ENCODE results near the gene HES1.
A peak's percentile ranks its signal among the peaks of the same experiment; 100 is the strongest.
"Not testable (repeated sequence)": the region's sequence is repeated elsewhere in the genome, so short reads cannot be mapped to it uniquely, and the experiment has no call there.

Gene HES1

GRCh38 chr3:194141415-194142155 is 5.6 kb downstream of the HES1 start:
- peak; percentile 75 for DNase-seq (ENCODE audit: low read depth)

DNA sequence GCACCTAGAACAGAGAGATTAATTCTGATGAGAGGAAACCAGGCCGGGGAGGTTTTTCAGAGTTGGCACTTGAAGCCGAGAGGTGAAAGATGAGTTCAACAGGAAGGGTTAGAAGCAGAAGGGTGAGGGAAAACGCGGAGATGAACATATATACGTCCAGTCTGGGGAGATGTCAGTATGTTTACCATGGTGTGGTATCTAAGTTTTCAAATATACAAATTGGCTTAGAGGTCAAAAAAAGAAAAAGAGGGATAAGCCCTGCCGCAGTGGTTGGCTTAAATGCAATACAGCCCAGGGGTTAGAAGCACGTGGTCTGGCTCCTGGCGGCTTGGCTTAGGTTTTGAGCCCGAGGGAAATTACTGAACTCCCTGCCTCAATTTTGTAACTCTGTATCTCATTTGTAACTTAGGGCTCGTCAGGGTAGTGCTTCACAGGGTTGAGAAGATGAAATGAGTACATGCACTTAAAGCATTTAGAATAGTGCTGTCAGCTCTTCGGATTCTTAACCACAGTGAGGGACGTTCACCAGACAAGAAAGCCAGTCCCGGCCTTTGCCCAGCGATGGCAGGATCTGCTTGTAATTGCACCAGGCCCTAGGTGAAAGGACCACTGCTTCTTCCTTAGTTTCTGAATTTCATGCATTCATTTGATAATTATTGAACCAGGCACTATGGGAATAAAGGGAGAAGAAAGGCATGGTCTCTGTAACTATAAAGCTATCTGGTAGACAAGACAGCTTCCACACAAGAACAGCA is 6.4 kb downstream of the HES1 start:
- DNase-seq (ENCODE audit: low read depth): no peak

DNA sequence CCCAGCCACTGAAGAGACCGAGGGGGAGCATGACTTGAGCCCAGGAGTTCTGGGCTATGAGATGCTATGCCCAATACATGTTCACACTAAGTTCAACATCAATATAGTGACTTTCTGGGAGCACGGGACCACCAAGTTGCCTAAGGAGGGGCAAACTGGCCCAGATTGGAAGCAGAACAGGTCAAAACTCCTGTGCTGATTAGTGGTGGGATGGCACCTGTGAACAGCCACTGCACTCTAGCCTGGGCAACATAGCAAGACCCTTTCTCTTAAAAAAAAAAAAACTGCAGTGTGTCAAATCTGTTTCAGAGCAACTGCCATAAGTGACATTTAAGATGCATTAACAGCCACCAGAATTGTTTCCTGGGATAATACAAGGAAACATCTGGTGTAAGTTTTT is 9.8 kb downstream of the HES1 start:
- no peak for DNase-seq (ENCODE audit: low read depth)

- DNase-seq (ENCODE audit: low read depth): no peak
These were observed 11.7 kb downstream of the HES1 start for GRCh38 chr3:194147679-194148078.

GRCh38 chr3:194148383-194148782 is 12.4 kb downstream of the HES1 start:
- no peak for DNase-seq (ENCODE audit: low read depth)

GRCh38 chr3:194150252-194150934 is 14.4 kb downstream of the HES1 start:
- DNase-seq (ENCODE audit: low read depth): no peak

DNA sequence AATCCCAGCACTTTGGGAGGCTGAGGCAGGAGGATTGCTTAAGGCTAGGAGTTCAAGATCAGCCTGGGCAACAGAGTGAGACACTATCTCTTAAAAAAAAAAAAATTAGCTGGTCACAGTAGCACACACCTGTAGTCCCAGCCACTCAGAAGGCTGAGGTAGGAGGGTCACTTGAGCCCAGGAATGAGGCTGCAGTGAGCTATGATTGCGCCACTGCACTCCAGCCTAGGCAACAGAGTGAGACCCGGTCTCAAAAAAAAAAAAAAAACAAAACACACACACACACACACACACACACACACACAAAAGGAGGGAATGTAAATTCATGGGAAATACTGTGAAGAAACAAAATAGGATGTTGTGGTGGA is 15.0 kb downstream of the HES1 start:
- not testable (repeated sequence) for DNase-seq (ENCODE audit: low read depth)

DNA sequence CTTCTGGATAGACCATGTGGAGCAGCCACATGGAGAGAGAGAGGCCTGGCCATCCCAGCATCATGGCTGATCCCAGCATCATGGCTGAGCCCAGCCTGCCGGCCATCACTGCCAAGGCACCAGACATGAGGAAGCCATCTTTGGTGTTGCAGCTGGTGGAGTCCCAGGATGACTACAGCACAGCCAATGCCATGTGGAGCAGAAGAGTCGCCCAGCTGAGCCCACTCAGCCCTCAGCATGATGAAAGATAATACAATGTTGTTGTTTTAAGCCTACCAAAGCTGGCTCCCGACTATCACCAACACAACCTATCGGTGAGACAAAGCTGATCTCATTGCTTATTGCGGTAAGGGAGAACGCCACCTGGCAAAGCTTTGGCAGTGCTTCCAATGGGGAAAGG is 18.4 kb downstream of the HES1 start:
- no peak for DNase-seq (ENCODE audit: low read depth)

DNA sequence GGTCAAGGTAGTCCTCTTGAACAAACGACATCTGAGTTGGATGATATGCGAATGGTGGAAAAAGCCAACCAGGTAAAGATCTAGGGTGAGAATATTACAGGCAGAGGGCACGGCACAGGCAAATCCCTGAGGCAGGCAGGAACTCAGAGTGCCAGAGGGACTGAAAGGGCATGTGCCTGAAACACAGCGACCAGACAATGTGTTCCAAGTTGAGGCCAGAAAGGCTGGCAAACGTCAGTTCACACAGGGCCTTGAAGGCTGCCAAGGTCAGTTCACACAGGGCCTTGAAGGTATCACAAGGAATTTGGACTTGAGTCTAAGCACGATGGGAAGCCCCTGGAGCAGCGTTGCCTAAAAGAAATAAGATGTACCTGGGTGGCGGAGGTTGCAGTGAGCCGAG is 20.1 kb downstream of the HES1 start:
- DNase-seq (ENCODE audit: low read depth): no peak

DNA sequence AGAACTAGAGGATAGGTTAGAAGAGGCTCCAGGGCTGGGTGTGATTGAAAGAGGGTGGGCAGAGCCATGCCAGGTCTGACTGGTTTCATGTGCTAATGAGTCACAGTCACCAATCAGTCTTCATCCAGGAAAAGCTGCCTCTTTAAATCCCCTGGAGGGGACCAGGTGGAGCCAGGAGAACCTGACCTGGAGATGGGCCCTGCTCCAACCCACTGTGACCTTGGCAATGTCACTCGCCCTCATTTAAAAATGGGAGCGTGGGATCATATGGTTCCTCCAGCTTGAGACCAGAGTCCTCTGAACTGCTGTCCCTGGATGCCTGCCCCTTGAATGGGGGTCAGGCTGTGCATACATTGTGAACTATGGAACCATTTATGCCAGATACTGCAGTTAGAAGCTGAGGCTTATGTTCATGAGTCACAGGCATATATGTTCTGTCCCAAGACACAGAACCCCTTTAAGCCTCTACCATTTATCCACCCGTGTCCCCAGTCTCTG is 23.0 kb downstream of the HES1 start:
- no peak for DNase-seq (ENCODE audit: low read depth)

- DNase-seq (ENCODE audit: low read depth): no peak
These were observed 24.2 kb downstream of the HES1 start for GRCh38 chr3:194160158-194160557.

GRCh38 chr3:194161131-194162045 is 25.4 kb downstream of the HES1 start:
- no peak for DNase-seq (ENCODE audit: low read depth)

DNA sequence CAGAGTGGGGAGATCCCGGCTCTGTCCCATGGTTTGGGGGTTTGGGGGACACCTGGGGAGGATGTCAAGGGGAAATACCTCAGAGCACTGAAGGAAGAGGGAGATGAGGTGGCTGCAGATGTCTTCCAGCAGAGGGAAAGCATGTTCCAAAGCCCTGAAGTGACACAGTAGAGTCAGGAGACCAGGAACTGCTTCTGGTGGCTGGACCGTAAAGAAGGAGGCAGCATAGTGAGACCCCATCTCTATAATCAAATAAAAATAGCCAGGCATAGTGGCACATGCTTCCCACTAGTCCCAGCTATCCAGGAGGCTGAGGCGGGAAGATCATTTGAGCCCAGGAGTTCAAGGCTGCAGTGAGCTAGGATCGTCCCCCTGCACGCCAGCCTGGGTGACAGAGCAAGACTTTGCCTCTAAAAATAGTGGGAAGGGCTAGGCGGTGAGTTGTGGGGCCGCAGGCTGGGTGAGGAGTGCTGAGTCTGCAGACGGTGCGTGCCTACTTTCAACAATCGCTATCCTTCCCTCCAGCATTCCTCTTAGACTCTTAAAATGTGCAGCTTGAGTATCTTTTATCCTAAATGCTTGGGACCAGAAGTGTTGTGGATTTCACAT is 26.2 kb downstream of the HES1 start:
- DNase-seq (ENCODE audit: low read depth): no peak

- no peak for DNase-seq (ENCODE audit: low read depth)
These were observed 27.1 kb downstream of the HES1 start for GRCh38 chr3:194162817-194163584.

DNA sequence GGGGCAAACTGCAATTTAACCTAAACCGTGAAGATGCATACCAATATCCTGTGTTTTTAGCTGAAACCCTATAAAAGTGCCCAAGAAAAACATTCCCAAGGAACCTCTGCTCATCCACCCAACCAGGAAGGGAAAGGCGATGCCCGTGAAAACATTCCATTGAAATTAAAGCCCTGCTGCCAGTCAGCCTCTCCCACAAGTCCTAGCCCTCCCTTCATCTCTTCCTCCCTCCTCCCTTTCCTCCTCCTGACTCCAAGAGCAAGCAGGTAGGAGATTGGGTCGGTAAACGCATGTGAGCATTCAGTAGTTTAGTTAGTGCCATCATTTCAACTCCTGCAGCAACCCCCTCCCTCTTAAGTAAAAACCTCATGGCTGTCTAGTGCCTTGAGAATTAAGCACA is 27.7 kb downstream of the HES1 start:
- no peak for DNase-seq (ENCODE audit: low read depth)

- no peak for DNase-seq (ENCODE audit: low read depth)
These were observed 28.9 kb downstream of the HES1 start for GRCh38 chr3:194164861-194165260.

DNA sequence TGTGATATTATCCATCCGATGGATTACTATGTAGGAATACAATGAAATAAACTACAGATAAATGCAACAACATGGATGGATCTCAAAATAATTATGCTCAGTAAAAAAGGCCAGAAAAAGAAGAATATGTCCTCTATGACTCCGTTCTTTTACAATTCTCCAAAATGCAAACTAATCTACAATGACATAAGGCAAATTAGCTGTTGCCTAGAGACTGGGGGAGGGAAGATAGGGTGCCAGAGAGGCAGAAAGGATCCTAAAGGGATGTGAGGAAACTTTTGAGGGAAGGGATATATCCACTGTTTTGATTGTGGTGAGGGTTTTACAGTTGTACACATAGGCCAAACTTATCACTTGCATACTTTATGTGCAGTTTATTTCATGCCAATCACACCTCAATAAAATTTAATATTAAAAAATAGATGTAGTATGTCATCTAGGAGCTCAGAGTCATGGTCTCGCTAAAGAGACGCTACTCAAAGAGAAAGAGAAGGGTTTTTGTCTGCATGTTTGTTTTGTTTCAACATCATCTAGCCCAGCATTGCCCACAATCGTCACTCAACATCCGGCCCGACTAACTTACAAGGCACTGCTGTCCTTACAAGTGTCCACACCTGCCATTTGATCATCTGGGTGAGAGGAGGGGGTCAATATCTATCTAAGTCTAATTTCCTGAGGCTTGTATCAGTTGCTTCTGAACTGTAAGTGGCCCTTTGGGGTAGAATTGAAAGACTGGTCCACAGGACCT is 29.5 kb downstream of the HES1 start:
- DNase-seq (ENCODE audit: low read depth): no peak

DNA sequence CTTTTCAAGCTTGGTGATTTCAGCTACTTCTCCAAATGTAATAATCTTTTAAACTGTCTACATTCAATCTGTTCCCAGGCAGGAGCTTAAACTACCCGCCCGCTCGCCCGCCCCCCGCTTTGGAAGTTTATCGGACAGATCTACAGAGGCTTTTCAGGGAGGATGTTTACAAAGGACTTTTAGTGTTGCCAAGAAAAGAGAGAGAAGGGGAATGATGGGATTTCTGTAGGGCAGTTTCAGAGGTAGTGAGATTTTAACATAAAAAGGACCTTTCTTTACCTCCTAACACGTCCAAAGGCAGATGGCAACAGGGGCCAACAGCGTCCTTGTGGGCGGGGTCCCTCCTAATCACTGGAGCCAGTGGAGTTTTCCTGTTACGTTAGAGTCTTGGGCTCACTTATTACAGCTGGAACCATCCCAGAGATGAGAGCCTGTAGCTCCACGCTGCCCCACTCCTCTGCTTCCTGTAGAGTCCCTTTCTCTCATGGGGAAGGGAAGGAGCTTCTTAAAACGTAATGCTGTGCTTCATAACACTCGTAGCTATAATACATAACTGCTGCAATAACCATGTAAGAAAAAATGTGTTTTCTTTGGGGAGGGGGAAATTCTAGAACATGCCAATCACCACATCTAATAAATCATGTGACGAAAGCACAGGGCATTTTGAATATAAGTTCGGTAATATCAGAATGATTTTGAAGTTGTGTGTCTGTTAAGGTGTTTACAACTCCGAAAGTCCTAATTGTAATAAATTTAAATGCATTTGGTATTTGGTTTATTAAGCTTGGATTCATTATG is 30.9 kb downstream of the HES1 start:
- no peak for DNase-seq (ENCODE audit: low read depth)
